Liver (tissue), 9 donors: Measurements from ENCODE around the gene TMEM178A. TPM values are rescaled to one million over a fixed set of nuclear protein-coding genes. Genes with fewer than 3 reads are reported as not detected.

Experiments
- DNase-seq: peaks from one replicate; pipeline ENCODE4 v3.0.0-alpha.2; 2017; ENCODE audit warnings: low spot score
- H3K27ac ChIP-seq, 2 donors: one replicate each; pipeline ENCODE4 v1.7.0; 2013; ENCODE audit warnings: inconsistent platforms in 2 of 2, low read length in 2 of 2, control low read depth in 1 of 2, low read depth in 1 of 2, mild to moderate bottlenecking in 1 of 2
- H3K27me3 ChIP-seq, 4 donors: one replicate each; pipeline versions ENCODE4 v1.6.1 to v1.7.0; 2013; ENCODE audit warnings: low read length in 3 of 4, inconsistent platforms in 1 of 4, mild to moderate bottlenecking in 1 of 4, moderate library complexity in 1 of 4; ENCODE audit not compliant: control insufficient read depth in 4 of 4, insufficient read depth in 4 of 4
- H3K36me3 ChIP-seq, 4 donors: one replicate each; pipeline versions ENCODE4 v1.6.1 to v1.7.0; 2013; ENCODE audit warnings: low read length in 3 of 4, mild to moderate bottlenecking in 3 of 4, low read depth in 1 of 4, moderate library complexity in 1 of 4; ENCODE audit not compliant: control insufficient read depth in 4 of 4, insufficient read depth in 3 of 4
- H3K4me1 ChIP-seq, 4 donors: one replicate each; pipeline versions ENCODE4 v1.6.1 to v1.7.0; 2013; ENCODE audit warnings: low read length in 3 of 4, mild to moderate bottlenecking in 3 of 4, moderate library complexity in 1 of 4; ENCODE audit not compliant: control insufficient read depth in 4 of 4, insufficient read depth in 4 of 4
- H3K4me3 ChIP-seq, 3 donors: one replicate each; pipeline versions ENCODE4 v1.6.1 to v1.7.0; 2013; ENCODE audit warnings: low read length in 3 of 3, control low read depth in 1 of 3, low read depth in 1 of 3, mild to moderate bottlenecking in 1 of 3
- H3K9ac ChIP-seq, 2 donors: one replicate each; pipeline ENCODE4 v1.7.0; 2013; ENCODE audit warnings: low read length in 2 of 2, mild to moderate bottlenecking in 2 of 2, moderate library complexity in 2 of 2, control low read depth in 1 of 2, low read depth in 1 of 2
- H3K9me3 ChIP-seq, 4 donors: one replicate each; pipeline versions ENCODE4 v1.6.1 to v1.7.0; 2013; ENCODE audit warnings: low read length in 3 of 4; ENCODE audit not compliant: control insufficient read depth in 4 of 4
- EGR1 ChIP-seq, 2 donors: IDR thresholded peaks; 2 replicates each; pipeline ENCODE4 v1.6.1; 2016 to 2018; ENCODE audit warnings: antibody characterized with exemption in 2 of 2, low read depth in 2 of 2
- FOXA2 ChIP-seq: IDR thresholded peaks from 2 replicates; pipeline ENCODE4 v1.6.1; 2016; ENCODE audit warnings: antibody characterized with exemption
- GABPA ChIP-seq, 2 donors: IDR thresholded peaks in 1 of 2; conservative IDR thresholded peaks in 1 of 2; 2 replicates each; pipeline ENCODE4 v1.6.1; 2016; ENCODE audit warnings: antibody characterized with exemption in 2 of 2, mild to moderate bottlenecking in 1 of 2, moderate library complexity in 1 of 2
- HNF4A ChIP-seq, 2 donors: conservative IDR thresholded peaks; 2 replicates each; pipeline ENCODE4 v1.6.1; 2016; ENCODE audit warnings: antibody characterized with exemption in 2 of 2, mild to moderate bottlenecking in 2 of 2
- JUND ChIP-seq, 2 donors: IDR thresholded peaks; 2 replicates each; pipeline ENCODE4 v1.6.1; 2016; ENCODE audit warnings: antibody characterized with exemption in 2 of 2
- RAD21 ChIP-seq, 2 donors: IDR thresholded peaks; 2 replicates each; pipeline ENCODE4 v1.6.1; 2016; ENCODE audit warnings: antibody characterized with exemption in 2 of 2, mild to moderate bottlenecking in 2 of 2
- RXRA ChIP-seq, 2 donors: IDR thresholded peaks; 2 replicates each; pipeline ENCODE4 v1.6.1; 2017 to 2018; ENCODE audit warnings: antibody characterized with exemption in 2 of 2, mild to moderate bottlenecking in 1 of 2
- SP1 ChIP-seq: IDR thresholded peaks from 2 replicates; pipeline ENCODE4 v1.6.1; 2018; ENCODE audit warnings: antibody characterized with exemption, mild to moderate bottlenecking
- TAF1 ChIP-seq: conservative IDR thresholded peaks from 2 replicates; pipeline ENCODE4 v1.6.1; 2016; ENCODE audit warnings: antibody characterized with exemption, mild to moderate bottlenecking
- YY1 ChIP-seq: IDR thresholded peaks from 2 replicates; pipeline ENCODE4 v1.6.1; 2016; ENCODE audit warnings: antibody characterized with exemption, mild to moderate bottlenecking
- WGBS: extraction: QIAGEN DNeasy Blood & Tissue Kit; methylation state at CpG from one replicate; pipeline ENCODE4 v1.1.7; 2013; 5-methylcytosine and 5-hydroxymethylcytosine counted together
- polyA plus RNA-seq, 2 donors: library from polyadenylated mRNA; stranded (reverse) in 1 of 2; unstranded in 1 of 2; fragments of 200-250 nt in 1 of 2; fragments of >200 nt in 1 of 2; fragmentation: Nextera tagmentation in 1 of 2; extraction: Ambion mirVana in 1 of 2; gene quantifications; one replicate each; pipeline versions ENCODE4 v1.2.1 to v1.2.3, GENCODE V29; 2013 to 2015
- total RNA-seq, 2 donors: library from RNA; depleted of rRNA; stranded (reverse); fragments of >200 nt; gene quantifications; one replicate each; pipeline ENCODE4 v1.2.3, GENCODE V29; 2014
- TF ChIP-seq, protein P1 (sequence below): IDR thresholded peaks from 2 replicates; pipeline ENCODE4 v1.6.1; 2016; ENCODE audit warnings: antibody characterized with exemption
- TF ChIP-seq, protein P2 (sequence below): IDR thresholded peaks from 2 replicates; pipeline ENCODE4 v1.6.1; 2016; ENCODE audit warnings: antibody characterized with exemption
- TF ChIP-seq, protein P3 (sequence below): IDR thresholded peaks from 2 replicates; pipeline ENCODE4 v1.6.1; 2016; ENCODE audit warnings: antibody characterized with exemption, mild to moderate bottlenecking
- TF ChIP-seq, protein P4 (sequence below): fragments of 150-350 bp; IDR thresholded peaks from 2 replicates; pipeline ENCODE4 v1.5.1; 2017; ENCODE audit warnings: improper control_type of control experiment, low read depth, low read length; ENCODE audit not compliant: missing input control
- donor health status: healthy.
- donor health status: healthy.
- donor health status: healthy.
- donor health status: healthy.
- donor health status: healthy.

Gene TMEM178A
- total and polyA plus RNA-seq, 4 donors: 0.21 to 0.64 (median 0.49) TPM

DNA sequence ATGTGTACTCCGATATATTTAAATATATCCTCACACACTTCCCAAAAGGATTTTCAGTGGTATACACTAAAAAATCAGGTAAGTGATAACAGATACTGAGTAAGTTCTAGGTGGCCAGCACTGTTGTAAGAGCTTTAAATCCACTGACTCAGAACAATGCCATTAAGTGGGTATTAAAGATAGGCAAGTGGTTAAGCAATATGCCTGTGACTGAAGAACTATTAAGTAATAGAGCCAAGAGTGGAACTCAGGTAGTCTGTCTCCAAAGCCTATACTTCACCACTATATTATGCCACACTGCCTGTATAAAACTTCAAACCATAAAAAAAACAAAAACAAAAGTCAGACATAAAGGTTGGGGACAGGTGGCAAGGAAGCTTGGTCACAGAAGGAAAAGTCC lies 76.2 kb downstream of the TMEM178A start (continued):
- TF ChIP-seq, protein P1, sequence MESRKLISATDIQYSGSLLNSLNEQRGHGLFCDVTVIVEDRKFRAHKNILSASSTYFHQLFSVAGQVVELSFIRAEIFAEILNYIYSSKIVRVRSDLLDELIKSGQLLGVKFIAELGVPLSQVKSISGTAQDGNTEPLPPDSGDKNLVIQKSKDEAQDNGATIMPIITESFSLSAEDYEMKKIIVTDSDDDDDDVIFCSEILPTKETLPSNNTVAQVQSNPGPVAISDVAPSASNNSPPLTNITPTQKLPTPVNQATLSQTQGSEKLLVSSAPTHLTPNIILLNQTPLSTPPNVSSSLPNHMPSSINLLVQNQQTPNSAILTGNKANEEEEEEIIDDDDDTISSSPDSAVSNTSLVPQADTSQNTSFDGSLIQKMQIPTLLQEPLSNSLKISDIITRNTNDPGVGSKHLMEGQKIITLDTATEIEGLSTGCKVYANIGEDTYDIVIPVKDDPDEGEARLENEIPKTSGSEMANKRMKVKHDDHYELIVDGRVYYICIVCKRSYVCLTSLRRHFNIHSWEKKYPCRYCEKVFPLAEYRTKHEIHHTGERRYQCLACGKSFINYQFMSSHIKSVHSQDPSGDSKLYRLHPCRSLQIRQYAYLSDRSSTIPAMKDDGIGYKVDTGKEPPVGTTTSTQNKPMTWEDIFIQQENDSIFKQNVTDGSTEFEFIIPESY: no peak

DNA sequence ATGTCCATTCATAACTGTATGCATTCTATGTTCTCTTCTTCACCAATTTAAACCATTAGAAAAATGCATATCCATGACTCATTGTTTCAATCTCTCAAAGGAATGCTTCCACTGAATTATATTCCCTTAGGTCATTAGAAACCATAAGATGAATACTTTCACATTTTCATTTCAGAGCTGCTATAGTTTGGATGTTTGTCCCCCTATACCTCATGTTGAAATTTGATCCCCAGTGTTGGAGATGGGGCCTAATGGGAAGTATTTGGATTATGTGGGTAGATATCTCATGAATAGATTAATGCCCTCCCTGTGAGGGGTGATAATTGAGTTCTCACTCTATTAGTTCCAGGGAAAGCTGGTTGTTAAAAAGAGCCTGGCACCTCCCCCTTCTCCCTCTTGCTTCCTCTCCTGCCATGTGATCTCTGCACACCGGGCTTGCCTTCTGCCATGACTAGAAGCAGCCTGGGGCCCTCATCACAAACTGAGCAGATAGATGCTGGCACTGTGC lies 77.6 kb downstream of the TMEM178A start:
- Histone ChIP-seq H3K27me3 (no peaks in the 10 kb centered on the region), H3K4me3 (no peak overlapping the region), H3K36me3 (peaks cover 1 to 20% (median 11%) of the 10 kb centered on the region in 4 donors), H3K9ac (no peak overlapping the region), H3K9me3 (no peaks in the 10 kb centered on the region), H3K27ac (no peak overlapping the region), H3K4me1 (no peaks in the 10 kb centered on the region)
- no peak for DNase-seq
- 78% methylated on average over 1 of the region's 1 CpG for WGBS
- TF ChIP-seq GABPA (IDR thresholded peaks at IDR 0.05 in 1 of 2, conservative IDR thresholded peaks at IDR 0.05 in 1 of 2) (no peak), TAF1 (no peak), HNF4A (conservative IDR thresholded peaks at IDR 0.05) (no peak), SP1 (no peak), RAD21 (IDR thresholded peaks at IDR 0.05) (no peak), FOXA2 (no peak), EGR1 (IDR thresholded peaks at IDR 0.05; ENCODE audit: low read depth in 2 of 2) (no peak), RXRA (IDR thresholded peaks at IDR 0.05) (no peak), YY1 (no peak), JUND (IDR thresholded peaks at IDR 0.05) (no peak)
- TF ChIP-seq, protein P2, sequence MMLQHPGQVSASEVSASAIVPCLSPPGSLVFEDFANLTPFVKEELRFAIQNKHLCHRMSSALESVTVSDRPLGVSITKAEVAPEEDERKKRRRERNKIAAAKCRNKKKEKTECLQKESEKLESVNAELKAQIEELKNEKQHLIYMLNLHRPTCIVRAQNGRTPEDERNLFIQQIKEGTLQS: no peak
- TF ChIP-seq, protein P3, sequence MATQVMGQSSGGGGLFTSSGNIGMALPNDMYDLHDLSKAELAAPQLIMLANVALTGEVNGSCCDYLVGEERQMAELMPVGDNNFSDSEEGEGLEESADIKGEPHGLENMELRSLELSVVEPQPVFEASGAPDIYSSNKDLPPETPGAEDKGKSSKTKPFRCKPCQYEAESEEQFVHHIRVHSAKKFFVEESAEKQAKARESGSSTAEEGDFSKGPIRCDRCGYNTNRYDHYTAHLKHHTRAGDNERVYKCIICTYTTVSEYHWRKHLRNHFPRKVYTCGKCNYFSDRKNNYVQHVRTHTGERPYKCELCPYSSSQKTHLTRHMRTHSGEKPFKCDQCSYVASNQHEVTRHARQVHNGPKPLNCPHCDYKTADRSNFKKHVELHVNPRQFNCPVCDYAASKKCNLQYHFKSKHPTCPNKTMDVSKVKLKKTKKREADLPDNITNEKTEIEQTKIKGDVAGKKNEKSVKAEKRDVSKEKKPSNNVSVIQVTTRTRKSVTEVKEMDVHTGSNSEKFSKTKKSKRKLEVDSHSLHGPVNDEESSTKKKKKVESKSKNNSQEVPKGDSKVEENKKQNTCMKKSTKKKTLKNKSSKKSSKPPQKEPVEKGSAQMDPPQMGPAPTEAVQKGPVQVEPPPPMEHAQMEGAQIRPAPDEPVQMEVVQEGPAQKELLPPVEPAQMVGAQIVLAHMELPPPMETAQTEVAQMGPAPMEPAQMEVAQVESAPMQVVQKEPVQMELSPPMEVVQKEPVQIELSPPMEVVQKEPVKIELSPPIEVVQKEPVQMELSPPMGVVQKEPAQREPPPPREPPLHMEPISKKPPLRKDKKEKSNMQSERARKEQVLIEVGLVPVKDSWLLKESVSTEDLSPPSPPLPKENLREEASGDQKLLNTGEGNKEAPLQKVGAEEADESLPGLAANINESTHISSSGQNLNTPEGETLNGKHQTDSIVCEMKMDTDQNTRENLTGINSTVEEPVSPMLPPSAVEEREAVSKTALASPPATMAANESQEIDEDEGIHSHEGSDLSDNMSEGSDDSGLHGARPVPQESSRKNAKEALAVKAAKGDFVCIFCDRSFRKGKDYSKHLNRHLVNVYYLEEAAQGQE: no peak
- TF ChIP-seq, protein P4, sequence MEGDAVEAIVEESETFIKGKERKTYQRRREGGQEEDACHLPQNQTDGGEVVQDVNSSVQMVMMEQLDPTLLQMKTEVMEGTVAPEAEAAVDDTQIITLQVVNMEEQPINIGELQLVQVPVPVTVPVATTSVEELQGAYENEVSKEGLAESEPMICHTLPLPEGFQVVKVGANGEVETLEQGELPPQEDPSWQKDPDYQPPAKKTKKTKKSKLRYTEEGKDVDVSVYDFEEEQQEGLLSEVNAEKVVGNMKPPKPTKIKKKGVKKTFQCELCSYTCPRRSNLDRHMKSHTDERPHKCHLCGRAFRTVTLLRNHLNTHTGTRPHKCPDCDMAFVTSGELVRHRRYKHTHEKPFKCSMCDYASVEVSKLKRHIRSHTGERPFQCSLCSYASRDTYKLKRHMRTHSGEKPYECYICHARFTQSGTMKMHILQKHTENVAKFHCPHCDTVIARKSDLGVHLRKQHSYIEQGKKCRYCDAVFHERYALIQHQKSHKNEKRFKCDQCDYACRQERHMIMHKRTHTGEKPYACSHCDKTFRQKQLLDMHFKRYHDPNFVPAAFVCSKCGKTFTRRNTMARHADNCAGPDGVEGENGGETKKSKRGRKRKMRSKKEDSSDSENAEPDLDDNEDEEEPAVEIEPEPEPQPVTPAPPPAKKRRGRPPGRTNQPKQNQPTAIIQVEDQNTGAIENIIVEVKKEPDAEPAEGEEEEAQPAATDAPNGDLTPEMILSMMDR: no peak
- TF ChIP-seq, protein P1: no peak
